ENCODE results near the gene ME2.

ME2 gene

DNA sequence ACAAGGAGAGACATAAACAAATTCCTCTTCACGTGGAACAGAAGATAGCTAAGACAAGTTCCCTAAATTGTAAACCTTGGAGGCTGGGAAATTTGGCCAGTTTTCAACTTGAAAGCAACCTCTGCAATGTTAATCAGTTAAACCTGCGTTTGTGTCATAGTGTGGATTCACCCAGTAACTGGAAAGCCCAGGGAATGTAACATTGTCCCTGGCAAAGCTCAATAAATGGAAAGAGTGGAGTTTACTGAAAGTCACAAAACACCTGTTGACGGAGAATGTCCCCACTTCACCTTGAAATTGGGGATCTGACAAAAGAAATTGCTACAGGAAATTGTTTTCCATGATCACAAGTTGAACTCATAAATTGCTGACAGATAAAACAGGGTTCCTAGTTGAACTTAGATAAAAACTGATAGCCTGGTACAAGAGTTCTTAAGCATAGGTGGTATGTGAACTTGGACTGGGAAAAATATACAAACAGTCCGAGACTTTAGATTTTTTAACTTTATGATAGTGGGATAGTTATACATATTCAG lies 15.0 kb upstream of the ME2 start:
- POLR2A ChIA-PET: no interaction called here
- H3K4me3 ChIP-seq (ENCODE audit: low read depth, low read length): no peak overlapping the region
- no peak for TF ChIP-seq CTCF (IDR thresholded peaks at IDR 0.05; ENCODE audit: insufficient read depth, low read length, missing control alignments)
- CTCF ChIA-PET: interaction anchor here (1.0 to 2.0 kb wide), 2 partner anchors 17 to 43 kb away, joined by 4 to 6 read pairs; partner anchors contain the start of gene MRO
- DNase-seq (ENCODE audit: low read depth, low spot score): no peak

DNA sequence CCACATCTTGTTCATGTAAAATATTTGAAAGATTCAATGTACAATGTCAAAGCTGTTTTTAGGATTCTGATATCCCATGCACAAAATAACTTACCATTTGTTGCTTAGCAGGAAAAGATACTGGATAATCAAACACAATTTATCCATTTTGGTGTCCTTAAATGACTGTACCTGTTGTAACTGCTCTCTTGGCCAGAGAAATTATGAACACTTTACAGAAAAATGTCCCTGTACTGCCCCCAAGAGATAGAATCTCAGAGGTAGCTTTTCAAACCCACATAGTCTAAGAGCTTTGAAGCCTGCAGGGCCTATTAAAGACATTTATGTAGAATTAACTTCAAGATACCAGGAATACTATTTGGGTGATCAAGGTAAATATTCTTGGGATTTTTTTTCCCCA lies 12.2 kb upstream of the ME2 start:
- no peak for DNase-seq (ENCODE audit: low read depth, low spot score)
- POLR2A ChIA-PET: interaction anchor here (1.1 kb wide), 1 partner anchor 49 kb away, joined by 5 read pairs; no protein-coding TSS in a partner anchor
- CTCF ChIA-PET: interaction anchor here (0.9 to 1.5 kb wide), 4 partner anchors 22 to 48 kb away, joined by 3 to 10 read pairs (median 4); no protein-coding TSS in a partner anchor

DNA sequence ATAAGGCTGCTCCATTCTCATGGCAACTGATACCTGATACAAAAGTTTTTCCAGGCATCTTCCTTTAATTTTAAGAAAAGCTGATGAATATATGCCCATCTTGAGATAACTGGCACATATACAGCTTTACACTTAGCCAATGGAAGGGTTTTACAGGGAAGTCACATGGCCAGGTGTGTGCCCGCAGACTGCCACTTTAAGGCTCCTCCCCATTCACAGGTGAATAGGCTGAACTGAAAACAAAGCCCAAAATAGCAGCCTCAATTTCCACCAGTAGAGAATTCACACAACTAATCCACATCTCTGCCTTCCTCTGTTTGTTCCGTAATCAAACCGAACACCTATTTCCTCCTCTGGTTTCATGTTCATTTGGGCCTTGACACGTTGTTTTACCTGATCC lies 9.8 kb upstream of the ME2 start:
- POLR2A ChIA-PET: interaction anchor here (0.7 to 0.9 kb wide), 2 partner anchors 10 to 22 kb away, joined by 3 to 5 read pairs; partner anchors contain the start of gene ME2
- TF ChIP-seq CTCF (IDR thresholded peaks at IDR 0.05; ENCODE audit: insufficient read depth, low read length, missing control alignments): no peak
- no peak overlapping the region for H3K4me3 ChIP-seq (ENCODE audit: low read depth, low read length)
- no peak for DNase-seq (ENCODE audit: low read depth, low spot score)
- CTCF ChIA-PET: no interaction called here

More for the DNA sequence above, 12.2 kb upstream of the ME2 start:
- no peak overlapping the region for H3K4me3 ChIP-seq (ENCODE audit: low read depth, low read length)
- TF ChIP-seq CTCF (IDR thresholded peaks at IDR 0.05; ENCODE audit: insufficient read depth, low read length, missing control alignments): no peak

GRCh38 chr18:50870138-50870845 lies 8.6 kb upstream of the ME2 start:
- ChIA-PET POLR2A (interaction anchor here (1.3 kb wide), 1 partner anchor 8 kb away, joined by 5 read pairs; the partner anchor contains the start of gene ME2), CTCF (interaction anchor here (0.8 to 2.0 kb wide), 4 partner anchors 9 to 51 kb away, joined by 3 to 5 read pairs (median 4); no protein-coding TSS in a partner anchor)
- no peak overlapping the region for H3K4me3 ChIP-seq (ENCODE audit: low read depth, low read length)
- DNase-seq (ENCODE audit: low read depth, low spot score): no peak
- no peak for TF ChIP-seq CTCF (IDR thresholded peaks at IDR 0.05; ENCODE audit: insufficient read depth, low read length, missing control alignments)

DNA sequence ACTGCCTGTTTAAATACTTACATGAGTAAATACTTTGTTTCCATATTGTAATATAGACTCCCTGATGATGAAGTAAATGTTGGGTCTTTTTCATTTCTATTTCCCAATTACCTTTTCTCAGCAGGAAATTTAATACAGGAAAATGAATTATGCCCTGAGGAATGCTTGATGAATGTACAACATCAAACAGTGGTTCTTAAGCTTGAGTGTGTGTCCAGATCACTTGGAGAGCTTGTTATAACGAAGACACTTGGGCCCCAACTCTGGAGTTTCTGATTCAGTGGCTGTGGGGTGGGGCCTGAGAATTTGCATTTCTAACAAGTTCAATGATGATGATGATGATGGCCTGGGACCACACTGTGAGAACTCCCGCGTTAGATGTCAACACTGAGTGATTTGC lies 7.1 kb upstream of the ME2 start:
- no peak overlapping the region for H3K4me3 ChIP-seq (ENCODE audit: low read depth, low read length)
- CTCF ChIA-PET: interaction anchor here (1.0 to 2.0 kb wide), 2 partner anchors 11 to 52 kb away, joined by 3 to 4 read pairs; no protein-coding TSS in a partner anchor
- POLR2A ChIA-PET: no interaction called here
- no peak for TF ChIP-seq CTCF (IDR thresholded peaks at IDR 0.05; ENCODE audit: insufficient read depth, low read length, missing control alignments)
- no peak for DNase-seq (ENCODE audit: low read depth, low spot score)

DNA sequence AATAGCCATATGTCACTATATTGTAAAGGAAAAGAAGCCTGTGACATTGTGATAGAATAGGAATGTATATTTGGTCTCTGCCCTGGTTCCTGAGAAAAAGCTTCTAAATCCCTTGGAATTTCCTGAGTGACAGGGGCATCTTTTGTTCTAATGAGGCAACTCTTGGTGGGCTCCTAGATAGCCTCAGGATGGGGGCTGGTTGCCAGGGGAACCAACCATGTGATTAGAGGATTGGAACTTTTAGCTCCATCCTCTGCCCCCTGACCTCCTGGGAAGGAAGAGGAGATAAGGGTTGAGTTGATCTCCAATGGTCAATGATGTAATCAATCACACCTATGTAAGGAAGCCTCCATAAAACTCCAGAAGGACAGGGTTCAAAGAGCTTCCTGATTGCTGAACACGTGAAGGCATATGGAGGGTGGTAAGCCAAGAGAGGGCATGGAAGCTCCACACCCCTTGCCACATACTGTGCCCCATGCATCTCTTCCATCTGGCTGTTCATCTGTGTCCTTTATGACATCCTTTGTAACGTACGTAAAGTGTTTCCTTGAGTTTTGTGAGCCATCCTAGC lies 2.9 kb upstream of the ME2 start:
- no peak for DNase-seq (ENCODE audit: low read depth, low spot score)
- TF ChIP-seq CTCF (IDR thresholded peaks at IDR 0.05; ENCODE audit: insufficient read depth, low read length, missing control alignments): no peak
- ChIA-PET POLR2A (no interaction called here), CTCF (interaction anchor here (1.1 kb wide), 1 partner anchor 56 kb away, joined by 3 read pairs; no protein-coding TSS in a partner anchor)
- H3K4me3 ChIP-seq (ENCODE audit: low read depth, low read length): no peak overlapping the region

Measured in AG04449 (cell line).